Hepatocyte (in vitro differentiated cells): Measurements from ENCODE around the gene RPGRIP1L.

ENCODE experiments used
- CTCF ChIP-seq: fragments of 200-600 bp; sonication (generic); IDR thresholded peaks from 2 replicates; pipeline ENCODE4 v1.5.1; 2016; ENCODE audit warnings: antibody characterized with exemption, mild to moderate bottlenecking; ENCODE audit not compliant: poor library complexity
- EZH2 ChIP-seq: fragments of 200-600 bp; sonication (generic); IDR thresholded peaks from 2 replicates; pipeline ENCODE4 v1.6.1; 2016; ENCODE audit warnings: antibody characterized with exemption, mild to moderate bottlenecking, borderline replicate concordance
- EZH2phosphoT487 ChIP-seq: fragments of 200-600 bp; sonication (generic); IDR thresholded peaks from one replicate; pipeline ENCODE4 v1.6.1; 2018; ENCODE audit warnings: antibody characterized with exemption, mild to moderate bottlenecking, low read depth, moderate library complexity; ENCODE audit not compliant: unreplicated experiment, severe bottlenecking

GRCh38 chr16:53664724-53665345 lies 38.8 kb downstream of the RPGRIP1L start:
- TF ChIP-seq CTCF, result no peak
- no peak for TF ChIP-seq EZH2phosphoT487
- no peak for TF ChIP-seq EZH2
